ENCODE measurements around the gene VPS9D1. TPM values are rescaled to one million over a fixed set of nuclear protein-coding genes. Genes with fewer than 3 reads are reported as not detected.
"Not testable (repeated sequence)": the region's sequence is repeated elsewhere in the genome, so short reads cannot be mapped to it uniquely, and the experiment has no call there.

The VPS9D1 gene
- total RNA-seq, 1 experiment from 2014 or later, result 6.3 TPM

- intact Hi-C loops (cut with micrococcal nuclease; ENCODE audit: unreplicated experiment) (no loop called here), in situ Hi-C loops (cut with HindIII; ENCODE audit: low pct_unique_long_range_greater_than_20kb, low sequenced_read_pairs) (no loop called here)
- POLR2A ChIA-PET, result no interaction called here
Observed at GRCh38 chr16:89700100-89700648, 20.5 kb downstream of the VPS9D1 start.

GRCh38 chr16:89699629-89700099, 21.0 kb downstream of the VPS9D1 start:
- ATAC-seq, result peak; percentile 2
- H3K9me3 ChIP-seq (ENCODE audit: control insufficient read depth, insufficient read depth, low read depth, low read length); BruUV-seq (replicated peaks); H3K36me3 ChIP-seq (ENCODE audit: control insufficient read depth, insufficient read depth, low read length); H3K27me3 ChIP-seq (ENCODE audit: control insufficient read depth, insufficient read depth, low read length); POLR2A ChIA-PET; in situ Hi-C loops (cut with HindIII; ENCODE audit: low pct_unique_long_range_greater_than_20kb, low sequenced_read_pairs); DNase-seq (ENCODE audit: low read depth, low spot score); intact Hi-C loops (cut with micrococcal nuclease; ENCODE audit: unreplicated experiment); H3K4me1 ChIP-seq (ENCODE audit: control insufficient read depth, insufficient read depth, low read length): not testable (repeated sequence)
- CTCF ChIA-PET, result interaction anchor here (0.5 kb wide), 1 partner anchor 43 kb away, joined by 8 read pairs; no protein-coding TSS in a partner anchor
- H3K4me3 ChIP-seq (ENCODE audit: low read depth in 2 of 2, low read length in 2 of 2), result peak overlapping the region; percentile 38 to 58
- peak overlapping the region; percentile 72; the same call in 1 of the 2 replicates for H3K27ac ChIP-seq (ENCODE audit: low read length)

More at GRCh38 chr16:89700100-89700648, 20.5 kb downstream of the VPS9D1 start:
- Histone ChIP-seq H3K4me1 (ENCODE audit: control insufficient read depth, insufficient read depth, low read length) (peaks cover 4% of the 10 kb centered on the region; the same call in 1 of the 2 replicates), H3K4me3 (ENCODE audit: low read depth in 2 of 2, low read length in 2 of 2) (peak overlapping the region; percentile 58 to 63), H3K36me3 (ENCODE audit: control insufficient read depth, insufficient read depth, low read length) (no peaks in the 10 kb centered on the region; the same call in 1 of the 2 replicates), H3K9me3 (ENCODE audit: control insufficient read depth, insufficient read depth, low read depth, low read length) (no peaks in the 10 kb centered on the region), H3K27ac (ENCODE audit: low read length) (peak overlapping the region; percentile 72), H3K27me3 (ENCODE audit: control insufficient read depth, insufficient read depth, low read length) (no peaks in the 10 kb centered on the region)
- no TSS peak for BruUV-seq (replicated peaks)
- TF ChIP-seq REST (IDR thresholded peaks at IDR 0.05; ENCODE audit: insufficient read depth in 1 of 2, low read depth in 2 of 2, low read length in 1 of 2) (no peak), TCF7L2 (IDR thresholded peaks at IDR 0.05; ENCODE audit: low read depth, low read length) (no peak), SIN3A (IDR thresholded peaks at IDR 0.05; ENCODE audit: borderline replicate concordance, insufficient read depth, low read depth, low read length) (0 out of 2 replicates have a peak, but pooled peaks have one; percentile 45), CTCF (IDR thresholded peaks at IDR 0.05) (peak; percentile 85)
- peak; percentile 73 for DNase-seq (ENCODE audit: low read depth, low spot score)
- CTCF ChIA-PET, result interaction anchor here (0.5 kb wide), 1 partner anchor 43 kb away, joined by 8 read pairs; no protein-coding TSS in a partner anchor
- ATAC-seq, result peak; percentile 75

GRCh38 chr16:89698717-89699116, 22.0 kb downstream of the VPS9D1 start:
- H3K4me1 ChIP-seq (ENCODE audit: control insufficient read depth, insufficient read depth, low read length); DNase-seq (ENCODE audit: low read depth, low spot score); ATAC-seq; H3K36me3 ChIP-seq (ENCODE audit: control insufficient read depth, insufficient read depth, low read length); in situ Hi-C loops (cut with HindIII; ENCODE audit: low pct_unique_long_range_greater_than_20kb, low sequenced_read_pairs); CTCF ChIA-PET; POLR2A ChIA-PET; H3K27me3 ChIP-seq (ENCODE audit: control insufficient read depth, insufficient read depth, low read length); BruUV-seq (replicated peaks); H3K27ac ChIP-seq (ENCODE audit: low read length); intact Hi-C loops (cut with micrococcal nuclease; ENCODE audit: unreplicated experiment); H3K4me3 ChIP-seq (ENCODE audit: low read depth in 2 of 2, low read length in 2 of 2); H3K9me3 ChIP-seq (ENCODE audit: control insufficient read depth, insufficient read depth, low read depth, low read length): not testable (repeated sequence)
